HG02938 (cell line): Measurements from ENCODE around the gene FOXC1.

Experiments used
- ATAC-seq: cut with Tn5 transposase; IDR thresholded peaks from one replicate; pipeline ENCODE4 v1.9.1; 2021; ENCODE audit warnings: mild to moderate bottlenecking, moderate library complexity; ENCODE audit not compliant: unreplicated experiment

The FOXC1 gene

GRCh38 chr6:1622851-1623768 is 13.4 kb downstream of the FOXC1 start:
- no peak for ATAC-seq

DNA sequence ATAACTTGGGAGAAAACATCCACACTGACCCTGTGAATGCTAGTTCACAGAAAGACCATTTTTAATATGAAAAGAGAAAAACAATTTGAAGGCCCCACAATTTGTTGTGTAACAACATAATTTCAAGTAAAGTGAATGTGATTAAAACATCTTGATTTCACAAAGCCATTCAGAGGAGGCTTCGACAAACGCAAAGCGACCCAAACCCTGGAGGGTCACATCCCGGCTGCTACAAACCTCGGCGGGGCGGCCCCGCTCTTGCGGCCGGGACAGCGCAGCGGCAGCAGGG is 14.0 kb downstream of the FOXC1 start:
- ATAC-seq = no peak

DNA sequence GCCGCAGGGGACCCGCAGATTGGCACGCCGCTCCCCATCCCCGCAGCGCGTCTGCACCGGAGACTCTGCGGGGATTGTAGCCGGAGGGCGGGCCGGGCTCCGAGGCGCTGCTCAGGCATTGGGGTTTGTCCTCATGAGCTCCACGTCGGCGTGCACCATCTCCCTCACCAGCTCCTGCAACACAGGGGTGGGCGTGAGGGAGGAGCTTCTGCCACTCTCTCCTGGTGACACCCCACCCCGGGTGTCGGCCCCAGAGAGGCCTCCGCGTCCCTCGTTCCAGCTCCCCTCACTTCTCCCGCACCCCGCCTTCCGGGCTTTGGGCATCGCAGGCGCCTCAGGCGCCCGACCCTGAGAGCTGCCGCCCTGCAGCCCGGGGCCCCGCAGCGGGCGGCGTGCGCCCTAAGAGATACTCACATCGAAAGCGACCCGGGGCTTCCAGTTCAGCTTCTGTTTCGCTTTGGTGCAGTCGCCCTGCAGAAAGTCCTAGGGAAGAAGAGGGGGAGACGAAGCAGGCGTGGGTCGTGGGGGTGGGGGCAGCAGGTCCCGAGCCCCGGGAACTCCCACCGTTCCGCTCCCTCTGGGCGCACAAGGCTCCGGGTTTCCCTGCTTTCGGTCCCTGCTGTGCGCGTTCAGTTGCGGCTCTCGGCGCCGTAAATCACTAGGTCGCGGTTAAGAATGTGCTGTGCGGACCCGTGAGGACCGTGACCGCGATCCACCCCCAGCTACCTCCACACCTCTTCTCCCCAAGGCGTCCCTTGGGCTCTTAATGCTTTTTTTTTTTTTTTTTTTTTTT is 14.5 kb downstream of the FOXC1 start:
- ATAC-seq = no peak

DNA sequence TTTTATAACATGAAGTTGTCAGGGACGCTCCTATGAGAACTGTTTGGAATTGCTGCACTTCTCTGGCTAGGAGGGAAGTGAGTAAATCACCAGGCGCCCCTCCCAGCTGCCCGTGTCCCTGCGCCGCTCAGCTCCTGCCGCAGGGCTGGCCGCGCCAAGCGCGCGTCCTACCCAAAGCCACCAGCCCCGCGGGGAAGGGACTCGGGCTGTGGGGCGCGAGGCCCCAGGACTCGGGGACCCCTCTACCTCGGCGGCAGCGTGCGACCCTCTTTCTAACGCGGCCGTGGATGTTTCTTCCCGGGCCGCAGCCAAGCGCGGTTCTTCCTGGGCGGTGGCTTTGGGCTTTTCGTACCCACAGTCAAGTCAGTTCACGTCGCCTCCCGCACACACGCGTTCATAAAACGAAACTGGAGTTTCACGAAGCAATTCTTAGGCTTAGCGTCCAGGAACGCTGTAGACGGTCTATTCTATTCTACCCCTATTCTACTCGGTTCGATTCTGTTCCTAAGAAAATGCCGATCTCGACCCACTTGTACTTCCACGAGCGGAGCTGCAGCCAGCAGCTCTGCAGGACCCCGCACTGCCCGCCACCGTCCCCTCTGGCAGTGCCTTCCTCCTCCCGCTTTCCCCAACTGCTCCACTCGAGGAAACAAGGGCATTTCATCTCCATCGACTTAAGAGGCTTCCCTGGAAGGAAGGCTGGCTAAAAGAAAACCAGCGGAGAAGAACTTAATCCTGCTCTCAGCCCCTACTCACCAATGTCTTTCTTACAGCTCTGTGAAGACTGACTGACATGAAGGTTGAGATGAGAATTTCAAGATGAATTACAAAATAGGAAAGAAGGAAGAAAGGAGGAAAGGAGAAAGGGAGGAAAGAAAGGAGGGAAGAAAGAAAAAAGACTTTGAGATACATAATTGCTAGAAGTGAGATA is 15.4 kb downstream of the FOXC1 start:
- no peak for ATAC-seq

- no peak for ATAC-seq
Observed at GRCh38 chr6:1625794-1626435, 16.2 kb downstream of the FOXC1 start.

DNA sequence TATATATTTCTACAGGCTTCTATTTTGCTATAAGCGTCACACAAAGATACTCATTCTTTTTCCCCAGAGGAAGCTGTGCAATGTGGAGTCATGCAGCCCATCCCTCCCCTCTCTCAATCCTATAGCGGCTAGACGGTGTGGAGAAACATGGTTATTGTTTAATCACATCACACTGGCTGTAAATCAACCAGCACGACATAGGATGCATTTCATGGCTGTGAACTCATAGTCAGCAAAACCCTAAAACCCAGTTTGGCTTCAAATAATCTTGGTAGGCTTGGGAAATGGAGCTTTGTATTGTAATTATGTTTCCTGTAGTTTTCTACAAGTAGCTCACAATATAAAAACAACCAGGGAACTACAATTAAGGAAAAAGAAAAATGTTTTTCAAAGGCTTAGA is 16.8 kb downstream of the FOXC1 start:
- no peak for ATAC-seq

- no peak for ATAC-seq
Observed at GRCh38 chr6:1627827-1628560, 18.3 kb downstream of the FOXC1 start.

DNA sequence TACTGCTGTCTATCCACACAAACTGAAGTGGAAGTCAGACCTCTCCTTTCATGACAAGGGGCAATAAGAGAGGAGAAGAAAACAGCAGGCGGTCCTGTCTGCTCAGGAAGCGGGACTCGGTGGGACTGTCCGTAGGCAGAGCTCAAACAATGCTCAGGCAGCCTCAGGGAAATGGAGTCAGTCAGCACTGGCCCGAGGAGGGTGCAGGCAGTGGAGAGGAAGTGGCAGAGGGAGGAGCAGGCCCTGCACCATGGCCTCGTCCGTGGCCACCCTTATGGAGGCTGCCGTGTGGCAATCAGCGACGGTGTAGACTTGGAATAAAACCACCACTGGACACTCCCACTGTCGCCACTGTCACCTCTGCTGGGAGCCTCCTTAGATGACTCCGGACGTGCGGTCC is 19.6 kb downstream of the FOXC1 start:
- ATAC-seq = no peak

DNA sequence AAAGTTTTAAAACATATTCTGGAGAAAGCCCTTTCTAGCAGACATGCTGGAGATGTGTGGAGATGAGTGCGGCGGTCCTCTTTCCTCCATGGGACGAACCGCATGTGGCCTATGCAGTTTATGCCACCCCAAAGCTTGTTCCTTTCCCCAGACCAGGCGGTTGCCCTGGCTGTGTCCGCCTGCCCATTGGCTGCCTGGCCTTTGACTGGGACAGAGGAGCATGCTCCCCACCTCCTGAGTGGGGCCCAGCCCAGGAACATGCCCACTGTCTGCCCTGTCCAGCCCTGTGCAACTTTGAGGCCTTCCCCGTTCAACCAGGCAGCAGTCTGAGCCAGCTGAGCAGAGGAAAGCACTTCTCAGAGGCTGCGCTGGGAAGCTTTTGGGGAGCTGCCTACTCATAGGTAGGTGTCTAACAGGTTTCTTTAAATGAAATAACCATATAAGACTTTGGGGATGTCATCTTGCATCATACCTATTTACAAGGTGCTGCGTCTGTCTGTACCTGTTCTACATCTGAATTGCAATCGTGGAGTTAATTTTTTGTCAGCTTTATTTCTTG is 20.6 kb downstream of the FOXC1 start:
- ATAC-seq = no peak

GRCh38 chr6:1630771-1631217 is 21.1 kb downstream of the FOXC1 start:
- ATAC-seq = no peak

DNA sequence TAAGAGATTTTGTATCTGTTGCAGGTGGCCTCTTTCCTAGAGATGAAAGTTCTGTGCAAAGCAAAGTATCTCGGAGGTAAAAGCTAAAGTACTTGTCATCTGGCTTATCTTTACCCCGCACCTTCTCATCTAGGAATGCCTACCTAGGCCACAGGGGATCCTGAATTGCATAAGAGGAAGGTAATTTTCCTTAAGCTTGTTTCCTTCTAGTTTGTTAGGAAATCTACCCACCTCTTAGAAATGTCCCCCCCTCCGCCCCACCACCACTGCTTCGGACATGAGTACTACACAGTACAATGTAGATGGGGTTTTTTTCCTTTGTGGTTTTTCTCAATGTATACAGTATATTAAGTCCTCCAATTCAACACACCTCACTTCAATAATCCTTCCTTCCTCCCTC is 21.5 kb downstream of the FOXC1 start:
- no peak for ATAC-seq

DNA sequence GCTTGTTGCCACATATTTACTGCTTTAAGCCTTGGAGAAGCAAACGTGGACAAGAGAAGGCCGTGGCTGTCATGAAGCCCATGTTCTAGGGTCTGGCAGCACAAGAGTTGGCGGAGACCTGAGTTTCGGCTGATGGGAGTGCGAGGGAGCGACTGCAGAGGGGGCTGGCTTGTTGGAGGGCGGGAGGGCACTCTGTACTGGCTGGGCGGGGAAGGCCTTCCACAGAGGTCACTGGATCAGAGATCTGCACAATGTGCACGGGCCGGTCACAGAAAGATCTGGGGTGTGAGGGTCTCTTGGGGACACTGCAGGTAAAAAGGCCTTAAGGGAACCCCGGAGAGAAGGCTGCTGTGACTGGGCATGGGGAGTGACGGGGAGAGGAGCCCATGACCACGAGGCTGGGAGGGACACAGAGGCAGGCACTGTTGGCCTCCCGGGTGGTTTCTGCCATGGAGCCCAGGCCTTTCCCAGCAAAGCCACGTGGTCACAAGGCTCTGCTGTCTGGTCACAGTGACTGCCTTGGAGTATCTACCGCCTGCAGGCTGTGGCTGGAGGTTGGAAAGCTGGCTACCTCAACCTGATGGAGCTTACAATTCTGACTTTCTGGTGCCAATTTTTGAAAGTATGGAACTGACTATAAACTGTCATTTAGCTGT is 23.8 kb downstream of the FOXC1 start:
- no peak for ATAC-seq

DNA sequence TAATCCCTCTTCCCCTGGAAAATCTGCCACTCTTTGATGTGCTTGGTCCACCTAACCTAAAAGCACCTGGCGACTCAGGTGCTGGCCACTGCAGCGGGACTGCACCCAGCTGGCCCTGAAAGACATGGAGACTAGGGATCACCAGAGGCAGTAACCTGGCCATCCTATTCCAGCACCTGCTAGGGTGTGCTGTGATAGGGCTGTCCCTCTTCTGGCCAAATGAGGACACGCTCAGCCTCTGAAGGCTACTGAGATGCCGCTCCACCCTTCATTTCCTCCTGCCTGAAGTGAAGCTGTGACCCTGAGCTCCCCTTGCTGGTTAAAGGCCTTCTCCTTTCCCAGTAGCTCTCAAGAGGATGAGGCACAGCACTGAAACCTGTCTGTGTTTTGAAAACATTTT is 24.4 kb downstream of the FOXC1 start:
- ATAC-seq = no peak

DNA sequence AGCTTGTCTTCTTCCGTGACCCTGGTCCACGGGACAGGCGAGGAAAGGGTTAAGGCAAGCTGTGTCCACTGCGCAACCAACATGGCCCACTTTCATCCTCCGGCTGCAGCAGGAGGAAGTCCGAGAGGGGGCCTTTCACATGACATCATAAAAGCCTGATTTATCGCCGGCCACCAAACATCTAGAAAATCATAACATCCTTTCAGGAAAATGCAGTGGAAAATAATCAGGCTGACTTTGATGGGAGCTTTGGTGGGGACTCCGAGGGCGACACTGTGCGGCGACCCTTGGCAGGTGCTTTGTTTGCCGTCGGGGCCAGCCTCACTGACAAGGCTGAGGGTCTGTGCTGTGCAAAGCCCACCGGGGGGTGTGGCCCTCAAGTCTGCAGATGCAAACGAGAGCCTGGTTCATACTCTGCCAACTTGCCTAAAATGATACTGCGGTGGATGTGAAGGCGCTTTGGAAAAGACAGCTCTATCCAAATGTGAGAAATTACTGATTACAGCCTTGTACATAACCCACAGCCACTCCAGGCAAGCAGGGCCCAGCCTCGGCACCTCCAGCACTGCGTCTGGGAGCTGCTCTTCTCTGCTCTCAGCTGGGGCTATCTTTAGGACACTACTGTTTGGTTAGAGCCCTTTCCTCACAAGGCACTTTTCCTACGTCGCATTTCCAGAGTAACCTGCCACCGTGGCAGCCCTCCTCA is 25.7 kb downstream of the FOXC1 start:
- no peak for ATAC-seq

GRCh38 chr6:1636272-1636825 is 26.6 kb downstream of the FOXC1 start:
- no peak for ATAC-seq

DNA sequence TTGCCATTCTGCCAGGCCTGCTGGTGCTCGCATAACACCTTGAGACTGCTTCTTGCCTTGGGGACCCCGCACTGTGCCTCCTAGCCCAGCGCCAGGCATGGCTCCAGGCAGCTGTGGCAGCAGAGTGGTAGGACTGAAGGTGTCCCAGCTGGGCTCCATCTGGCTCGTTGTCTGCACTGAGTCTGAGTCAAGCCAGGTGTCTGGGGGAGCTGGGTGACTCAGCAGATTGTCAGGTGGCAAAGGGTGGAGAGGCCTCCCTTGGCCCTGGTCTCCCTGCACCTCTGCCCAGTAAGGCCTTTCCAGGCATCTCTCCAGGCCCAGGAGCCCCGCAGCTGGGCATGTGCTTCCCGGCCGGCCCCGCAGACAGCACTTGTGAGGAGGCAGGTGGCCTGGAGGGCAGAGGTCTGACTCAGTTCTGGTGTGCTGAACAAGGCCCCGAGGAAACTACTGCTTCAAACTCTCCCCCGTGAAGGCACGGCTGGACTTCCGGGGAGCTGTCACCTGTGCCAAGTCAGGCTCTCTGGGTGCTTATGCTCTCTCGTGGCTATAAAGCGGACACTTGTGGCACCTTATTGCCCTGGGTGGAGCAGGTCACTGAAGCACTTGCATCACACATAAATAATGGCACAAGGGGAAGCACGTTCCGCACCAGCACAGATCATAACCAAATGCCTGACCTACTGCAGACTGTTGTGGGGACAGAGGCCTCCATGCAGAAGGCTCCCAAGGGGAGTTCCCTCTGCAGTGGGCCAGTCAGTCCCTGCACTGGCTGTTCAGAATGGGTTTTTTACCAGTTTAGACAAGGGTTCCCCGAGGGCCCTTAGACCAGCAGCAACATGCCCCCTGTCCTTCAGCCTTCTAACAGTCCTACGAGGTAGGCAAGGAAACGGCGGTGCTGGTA is 27.5 kb downstream of the FOXC1 start:
- ATAC-seq = no peak

GRCh38 chr6:1639430-1639829 is 29.7 kb downstream of the FOXC1 start:
- ATAC-seq = no peak
